ENCODE measurements around the gene AGBL1.

The AGBL1 gene

GRCh38 chr15:86317384-86317740 lies 237.7 kb downstream of the AGBL1 start:
- no peak for DNase-seq (ENCODE audit: low read depth in 2 of 2)

- DNase-seq (ENCODE audit: low read depth in 2 of 2) = no peak
Observed at GRCh38 chr15:86322629-86323028, 243.0 kb downstream of the AGBL1 start.

GRCh38 chr15:86327230-86327865 lies 247.7 kb downstream of the AGBL1 start:
- no peak for DNase-seq (ENCODE audit: low read depth in 2 of 2)

GRCh38 chr15:86328658-86329057 lies 249.0 kb downstream of the AGBL1 start:
- no peak for DNase-seq (ENCODE audit: low read depth in 2 of 2)

DNA sequence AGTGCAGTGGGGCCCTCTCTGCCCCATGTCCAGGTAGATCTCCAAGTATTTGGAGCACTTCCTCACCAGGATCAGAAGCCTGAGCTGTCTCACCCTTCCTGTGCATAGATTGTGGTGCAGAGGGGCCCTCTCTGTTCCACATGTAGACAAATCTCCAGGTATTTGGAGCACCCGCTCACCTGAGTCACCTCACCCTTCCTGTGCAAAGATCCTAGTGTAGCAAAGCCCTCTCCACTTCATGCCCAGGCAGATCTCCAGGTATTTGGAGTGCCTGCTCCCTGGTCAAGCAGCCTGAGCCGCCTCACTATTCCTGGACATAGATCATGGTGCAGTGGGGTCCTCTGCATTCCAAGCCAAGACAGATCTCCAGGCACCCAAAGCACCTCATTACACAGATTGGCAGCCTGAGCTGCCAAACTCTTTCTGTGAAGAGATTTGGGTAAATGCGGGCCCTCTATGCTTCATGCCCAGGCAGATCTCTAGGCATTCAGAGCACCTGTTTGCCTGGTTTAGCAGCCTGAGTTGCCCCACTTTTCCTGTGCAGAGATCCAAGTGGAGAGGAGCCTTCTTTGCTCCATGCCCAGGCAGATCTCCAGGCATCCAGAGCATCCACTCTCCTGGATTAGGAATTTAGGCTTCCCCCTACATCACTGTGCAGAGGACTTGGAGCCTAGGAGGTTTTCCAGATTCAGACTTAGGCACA lies 249.8 kb downstream of the AGBL1 start:
- DNase-seq (ENCODE audit: low read depth in 2 of 2) = no peak

DNA sequence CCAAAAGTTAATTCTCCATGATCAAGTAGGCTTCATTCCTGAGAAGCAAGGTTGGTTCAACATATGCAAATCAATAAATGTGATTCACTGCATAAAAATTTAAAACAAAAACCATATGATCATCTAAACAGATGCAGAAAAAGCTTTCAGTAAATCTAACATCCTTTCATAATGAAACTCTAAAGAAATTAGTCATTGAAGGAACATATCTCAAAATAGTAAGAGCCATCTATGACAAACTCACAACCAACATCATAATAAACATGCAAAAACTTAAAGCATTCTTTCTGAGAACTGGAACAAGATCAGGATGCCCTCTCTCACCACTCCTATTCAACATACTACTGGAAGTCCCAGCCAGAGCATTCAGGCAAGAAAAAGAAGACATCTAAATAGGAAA lies 254.1 kb downstream of the AGBL1 start:
- DNase-seq (ENCODE audit: low read depth in 2 of 2) = no peak

GRCh38 chr15:86336051-86336788 lies 256.5 kb downstream of the AGBL1 start:
- no peak for DNase-seq (ENCODE audit: low read depth in 2 of 2)

GRCh38 chr15:86337071-86337470 lies 257.4 kb downstream of the AGBL1 start:
- DNase-seq (ENCODE audit: low read depth in 2 of 2) = no peak

DNA sequence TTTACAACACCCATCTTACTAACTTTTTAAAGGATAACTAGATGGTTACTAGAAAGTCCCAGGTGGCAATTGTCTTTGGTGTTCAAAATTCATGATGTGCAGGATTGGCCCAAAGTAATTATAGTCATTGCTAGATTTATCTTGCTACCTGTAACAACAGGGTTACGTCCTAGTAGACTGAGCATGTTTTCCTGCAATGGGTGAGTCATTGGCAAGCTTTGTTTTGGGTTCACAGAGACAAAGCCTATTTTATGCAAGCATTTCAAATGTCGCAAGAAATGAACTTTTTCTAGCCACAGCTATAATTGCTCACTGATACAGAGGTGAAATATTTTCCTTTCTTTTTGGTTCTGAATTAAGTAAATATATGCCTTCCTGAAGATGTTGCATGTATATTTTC lies 267.6 kb downstream of the AGBL1 start:
- DNase-seq (ENCODE audit: low read depth in 2 of 2) = no peak

DNA sequence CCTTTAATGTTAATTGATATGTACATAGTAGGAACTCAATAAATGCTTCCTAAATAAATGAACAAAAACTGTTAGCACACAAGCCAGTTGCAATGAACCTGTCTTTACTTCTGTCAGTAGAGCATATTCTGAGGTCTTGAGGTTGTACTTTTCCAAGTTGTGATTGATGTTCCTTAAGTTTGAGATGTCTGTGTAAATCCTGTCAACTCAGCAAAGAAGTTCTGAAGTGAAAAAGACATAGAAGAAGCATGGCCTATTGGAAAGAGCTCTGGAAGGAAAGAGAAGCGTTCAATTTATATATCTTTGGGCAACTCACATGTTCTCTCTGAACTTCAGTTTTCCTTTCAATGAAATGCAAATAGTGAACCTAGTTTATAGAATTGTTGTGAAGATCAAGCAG lies 269.9 kb downstream of the AGBL1 start:
- no peak for DNase-seq (ENCODE audit: low read depth in 2 of 2)

- DNase-seq (ENCODE audit: low read depth in 2 of 2) = no peak
Observed at GRCh38 chr15:86353213-86353612, 273.5 kb downstream of the AGBL1 start.

DNA sequence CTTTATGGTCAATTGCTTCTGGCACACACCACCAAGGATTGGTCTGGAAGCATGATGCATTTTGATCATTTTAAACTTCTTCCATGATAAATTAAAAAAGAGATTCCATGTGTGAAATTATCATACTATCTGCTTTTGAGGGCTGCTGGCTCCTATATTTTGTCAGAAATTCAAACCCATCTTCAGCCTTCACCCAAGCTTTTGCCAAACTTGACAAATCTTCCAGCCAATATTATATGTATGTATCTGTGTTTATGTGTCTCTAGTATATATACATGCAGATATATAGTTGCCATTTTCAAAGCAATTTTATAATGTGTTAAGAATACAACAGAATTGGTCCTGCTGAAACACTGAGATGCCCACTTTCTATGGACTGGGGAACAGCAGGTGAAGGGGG lies 275.7 kb downstream of the AGBL1 start:
- DNase-seq (ENCODE audit: low read depth in 2 of 2) = no peak

DNA sequence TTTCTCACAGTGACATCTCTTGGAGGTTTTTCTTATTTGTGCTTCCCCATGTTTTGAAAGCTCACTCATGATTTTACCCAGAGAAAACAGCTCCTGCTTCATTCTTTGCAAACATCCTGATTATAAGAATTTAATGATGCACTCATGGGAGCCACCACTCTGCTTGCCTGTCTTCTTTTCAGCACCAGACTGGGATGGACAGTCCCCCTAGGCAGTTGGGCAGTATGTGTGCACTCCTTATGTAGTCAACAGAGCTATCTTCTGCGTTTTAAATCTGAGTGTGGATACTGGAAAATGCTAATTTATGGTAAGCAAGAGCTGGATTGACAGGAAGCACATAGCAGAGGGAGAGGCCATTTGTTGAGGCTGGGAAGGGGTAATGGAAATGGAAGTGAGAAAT lies 276.1 kb downstream of the AGBL1 start:
- DNase-seq (ENCODE audit: low read depth in 2 of 2) = no peak

GRCh38 chr15:86362555-86362954 lies 282.9 kb downstream of the AGBL1 start:
- no peak for DNase-seq (ENCODE audit: low read depth in 2 of 2)

DNA sequence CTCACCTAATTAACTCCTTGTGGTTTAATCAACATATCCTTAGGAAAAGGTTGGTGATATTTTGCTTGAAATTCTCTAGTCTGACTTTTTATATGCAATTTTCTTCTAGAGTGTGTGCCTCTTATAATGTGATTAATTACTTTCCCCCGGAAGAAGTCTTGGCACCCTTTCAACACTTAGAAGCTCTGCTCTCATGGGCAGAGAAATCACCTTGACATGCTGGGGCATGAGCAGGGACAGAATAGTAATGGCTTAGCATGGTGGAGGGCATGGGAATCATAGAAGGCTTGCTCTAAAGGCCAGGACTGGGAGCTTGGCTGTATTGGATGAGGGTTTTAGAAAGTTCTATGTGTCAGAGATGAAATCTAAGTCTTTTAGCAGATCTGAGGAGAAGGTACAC lies 293.5 kb downstream of the AGBL1 start:
- no peak for DNase-seq (ENCODE audit: low read depth in 2 of 2)

GRCh38 chr15:86375733-86376280 lies 296.1 kb downstream of the AGBL1 start:
- no peak for DNase-seq (ENCODE audit: low read depth in 2 of 2)

DNA sequence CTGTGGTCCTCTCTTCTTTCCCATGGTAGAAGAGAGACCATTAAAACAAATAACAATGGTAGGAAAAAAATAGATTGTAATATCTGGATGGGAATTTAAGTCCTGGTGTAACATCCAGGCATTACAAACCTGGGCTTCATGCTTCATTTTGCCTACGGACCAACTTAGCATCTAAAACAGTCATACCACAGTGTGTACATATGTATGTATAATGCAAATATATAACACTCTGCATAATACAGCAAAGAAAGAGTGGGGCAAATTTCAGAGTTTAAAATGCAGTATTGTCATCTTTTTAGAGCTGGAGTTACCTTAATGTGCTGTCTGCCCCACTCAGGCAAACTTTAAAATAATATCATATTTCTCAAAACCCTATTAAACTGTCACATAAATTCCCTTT lies 298.2 kb downstream of the AGBL1 start:
- no peak for DNase-seq (ENCODE audit: low read depth in 2 of 2)

DNA sequence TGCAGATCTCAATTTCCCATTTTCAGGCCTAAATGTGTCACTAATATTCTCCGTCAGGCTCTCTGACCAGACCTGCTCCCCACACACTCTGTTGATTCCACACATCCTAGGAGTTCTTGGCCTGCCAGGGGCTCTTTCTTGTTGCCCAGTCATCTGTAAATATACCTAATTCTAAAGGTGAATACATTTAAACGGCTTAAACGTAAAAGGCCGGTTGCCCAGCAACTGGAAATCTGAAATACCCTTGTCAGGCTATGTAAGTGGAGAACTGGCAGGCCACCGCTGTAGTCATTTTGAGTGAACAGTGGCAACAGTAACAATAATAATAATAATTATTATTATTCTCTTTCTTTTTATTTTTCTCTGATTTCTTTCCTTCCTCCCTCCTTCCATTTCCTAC lies 302.7 kb downstream of the AGBL1 start:
- no peak for DNase-seq (ENCODE audit: low read depth in 2 of 2)

DNA sequence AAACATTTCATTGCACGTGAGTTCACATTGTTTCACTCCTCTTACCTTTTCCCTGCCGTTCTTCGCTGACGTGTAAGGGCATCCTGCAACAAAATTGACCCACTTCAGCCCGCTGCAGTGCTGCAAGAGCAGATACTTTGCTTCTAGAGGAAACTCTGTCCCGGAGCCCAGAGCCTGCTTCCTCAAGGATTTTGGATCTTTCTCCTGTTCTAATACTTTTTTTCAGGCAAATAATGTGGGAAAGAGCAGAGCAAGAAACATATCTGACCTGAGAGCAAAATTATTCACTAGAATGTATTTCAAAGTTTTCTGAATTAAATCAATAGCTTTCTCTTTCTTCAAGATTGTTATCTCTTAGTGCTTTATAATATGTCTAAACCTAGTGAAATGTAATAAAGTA lies 303.9 kb downstream of the AGBL1 start:
- DNase-seq (ENCODE audit: low read depth in 2 of 2) = no peak

- DNase-seq (ENCODE audit: low read depth in 2 of 2) = no peak
Observed at GRCh38 chr15:86384186-86384585, 304.5 kb downstream of the AGBL1 start.

GRCh38 chr15:86392296-86392695 lies 312.6 kb downstream of the AGBL1 start:
- no peak for DNase-seq (ENCODE audit: low read depth in 2 of 2)

DNA sequence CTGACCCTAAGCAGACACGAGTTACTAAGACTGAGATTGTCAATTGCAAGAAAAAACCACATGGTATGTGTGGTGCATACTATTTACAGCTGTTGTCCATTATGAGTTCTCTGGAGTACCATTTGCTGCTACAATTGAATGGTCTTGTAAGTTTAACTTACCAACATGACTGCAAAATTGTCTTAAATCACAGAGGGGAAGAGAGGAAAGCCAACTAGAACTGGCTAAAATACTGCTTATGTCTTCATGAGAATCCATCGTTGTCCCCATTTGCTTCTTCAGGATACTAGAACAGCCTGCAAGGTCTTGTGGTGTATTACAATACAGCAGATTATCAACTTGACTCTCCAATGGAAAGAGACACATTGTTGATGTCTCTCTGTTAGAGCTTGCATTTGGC lies 313.2 kb downstream of the AGBL1 start:
- no peak for DNase-seq (ENCODE audit: low read depth in 2 of 2)

DNA sequence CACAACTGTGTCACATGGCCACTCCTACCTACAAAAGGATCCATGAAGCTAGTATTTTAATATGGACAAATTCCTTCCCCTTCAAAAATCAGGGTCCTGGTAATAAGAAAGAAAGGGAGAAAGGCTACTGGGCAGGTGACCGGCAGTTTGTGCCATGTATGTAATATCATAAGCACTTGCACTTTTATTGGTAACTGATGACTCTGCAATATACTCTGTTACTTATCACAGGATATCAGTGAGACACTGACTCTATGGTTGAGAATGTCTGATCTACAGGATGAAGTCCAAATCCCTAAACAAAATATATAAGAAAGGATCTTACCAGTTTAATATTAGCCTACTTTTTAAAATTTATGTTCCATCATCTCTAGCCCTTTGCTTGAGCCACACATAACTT lies 315.2 kb downstream of the AGBL1 start:
- DNase-seq (ENCODE audit: low read depth in 2 of 2) = no peak

Data from stimulated activated CD8-positive, alpha-beta memory T cell treated with anti-CD3 and anti-CD28 coated beads, Interleukin-15, amount 100 ng/mL, for 4 hours (primary cell).